GM23338 (cell line): ENCODE measurements around the gene SCGB1A1. TPM values are rescaled to one million over a fixed set of nuclear protein-coding genes. Genes with fewer than 3 reads are reported as not detected.

Source experiments
- ATAC-seq: fragments of 200-7000 bp; cut with Tn5 transposase; 3 replicates; pipeline ENCODE4 v1.9.1; 2020
- DNase-seq: peaks from one replicate; pipeline ENCODE4 v3.0.0-alpha.2; 2015; ENCODE audit warnings: low spot score
- H2AFZ ChIP-seq: fragments of 200-600 bp; sonication (generic); 2 replicates; pipeline ENCODE4 v1.8.0; 2016; ENCODE audit warnings: antibody characterized with exemption, mild to moderate bottlenecking, moderate library complexity
- H3F3A ChIP-seq: fragments of 200-600 bp; sonication (generic); replicated peaks from 2 replicates; pipeline ENCODE4 v1.8.0; 2017; ENCODE audit warnings: antibody characterized with exemption, mixed run types, low read depth
- H3K27ac ChIP-seq: fragments of 200-600 bp; sonication (generic); 2 replicates; pipeline ENCODE4 v1.6.1; 2016; ENCODE audit warnings: low read depth
- H3K27me3 ChIP-seq: fragments of 200-600 bp; sonication (generic); 2 replicates; pipeline ENCODE4 v1.8.0; 2016; ENCODE audit warnings: mild to moderate bottlenecking, mixed run types, moderate library complexity; ENCODE audit not compliant: insufficient read depth
- H3K36me3 ChIP-seq: fragments of 200-600 bp; sonication (generic); 2 replicates; pipeline ENCODE4 v1.8.0; 2016; ENCODE audit warnings: mild to moderate bottlenecking; ENCODE audit not compliant: insufficient read depth
- H3K4me1 ChIP-seq: fragments of 200-600 bp; sonication (generic); 2 replicates; pipeline ENCODE4 v1.8.0; 2016; ENCODE audit warnings: mild to moderate bottlenecking, moderate library complexity; ENCODE audit not compliant: insufficient read depth
- H3K4me2 ChIP-seq: fragments of 200-600 bp; sonication (generic); 2 replicates; pipeline ENCODE4 v1.7.1; 2017; ENCODE audit warnings: mixed run types
- H3K4me3 ChIP-seq: fragments of 200-600 bp; sonication (generic); 2 replicates; pipeline ENCODE4 v1.6.1; 2016; ENCODE audit warnings: mixed run types
- H3K79me2 ChIP-seq: fragments of 200-600 bp; sonication (generic); replicated peaks from 2 replicates; pipeline ENCODE4 v1.8.0; 2017; ENCODE audit warnings: mild to moderate bottlenecking; ENCODE audit not compliant: insufficient read depth
- H3K9me2 ChIP-seq: fragments of 200-600 bp; sonication (generic); 2 replicates; pipeline ENCODE4 v1.8.0; 2017; ENCODE audit not compliant: insufficient read depth
- H4K20me1 ChIP-seq: fragments of 200-600 bp; sonication (generic); replicated peaks from 2 replicates; pipeline ENCODE4 v1.8.0; 2017; ENCODE audit warnings: mild to moderate bottlenecking; ENCODE audit not compliant: insufficient read depth
- H3K27ac Mint-ChIP-seq: 2 replicates; pipeline ENCODE4 v1.8.0; 2020; ENCODE audit warnings: inconsistent platforms, mild to moderate bottlenecking, moderate library complexity, mixed read lengths
- H3K27me3 Mint-ChIP-seq: 3 replicates; pipeline ENCODE4 v1.8.0; 2022; ENCODE audit warnings: low read depth, mild to moderate bottlenecking, moderate library complexity, mixed read lengths, inconsistent platforms; ENCODE audit not compliant: insufficient read depth, poor library complexity
- H3K36me3 Mint-ChIP-seq: 3 replicates; pipeline ENCODE4 v1.8.0; 2021; ENCODE audit warnings: low read depth, mild to moderate bottlenecking, inconsistent platforms, moderate library complexity, mixed read lengths
- H3K4me1 Mint-ChIP-seq: 3 replicates; pipeline ENCODE4 v1.8.0; 2020; ENCODE audit warnings: mild to moderate bottlenecking, inconsistent platforms, mixed read lengths
- H3K4me3 Mint-ChIP-seq: 3 replicates; pipeline ENCODE4 v1.8.0; 2021; ENCODE audit warnings: moderate library complexity, mild to moderate bottlenecking, inconsistent platforms, mixed read lengths
- H3K9me3 Mint-ChIP-seq: 3 replicates; pipeline ENCODE4 v1.8.0; 2020; ENCODE audit warnings: moderate library complexity, mild to moderate bottlenecking, inconsistent platforms, mixed read lengths
- CREB1 ChIP-seq: fragments of 250-450 bp; sonication (Bioruptor Pico); IDR thresholded peaks from 2 replicates; pipeline ENCODE4 v1.5.0; 2020; ENCODE audit warnings: low read depth, mild to moderate bottlenecking, moderate library complexity
- ETS1 ChIP-seq: IDR thresholded peaks from 2 replicates; pipeline ENCODE4 v1.6.1; 2016; ENCODE audit warnings: antibody characterized with exemption
- EZH2 ChIP-seq: fragments of 200-600 bp; sonication (generic); IDR thresholded peaks from one replicate; pipeline ENCODE4 v1.8.0; 2017; ENCODE audit warnings: antibody characterized with exemption, mild to moderate bottlenecking, low read depth; ENCODE audit not compliant: unreplicated experiment
- EZH2phosphoT487 ChIP-seq: fragments of 200-600 bp; sonication (generic); IDR thresholded peaks from one replicate; pipeline ENCODE4 v1.8.1; 2018; ENCODE audit warnings: antibody characterized with exemption; ENCODE audit not compliant: unreplicated experiment
- JUNB ChIP-seq: IDR thresholded peaks from one replicate; pipeline ENCODE4 v1.6.1; 2016; ENCODE audit warnings: antibody characterized with exemption; ENCODE audit not compliant: unreplicated experiment
- NANOG ChIP-seq: IDR thresholded peaks from 2 replicates; pipeline ENCODE4 v1.6.1; 2016; ENCODE audit warnings: antibody characterized with exemption, borderline replicate concordance
- POLR2AphosphoS5 ChIP-seq: IDR thresholded peaks from 2 replicates; pipeline ENCODE4 v1.6.1; 2016; ENCODE audit warnings: antibody characterized with exemption, low read depth
- ZNF114 ChIP-seq: fragments of 250-450 bp; sonication (Bioruptor Pico); IDR thresholded peaks from 2 replicates; pipeline ENCODE4 v1.5.0; 2020; ENCODE audit warnings: mild to moderate bottlenecking, moderate library complexity
- ZNF331 ChIP-seq: fragments of 250-450 bp; sonication (Bioruptor Pico); IDR thresholded peaks from 2 replicates; pipeline ENCODE4 v1.5.0; 2020; ENCODE audit warnings: low read depth, mild to moderate bottlenecking, moderate library complexity
- polyA plus RNA-seq: library from polyadenylated mRNA; unstranded; fragments of >200 nt; fragmentation: Nextera tagmentation; extraction: Ambion mirVana; gene quantifications from 2 replicates; pipeline ENCODE4 v1.2.1, GENCODE V29; 2016
- total RNA-seq: library from RNA; depleted of rRNA; stranded (reverse); fragments of >200 nt; shearing (Covaris generic); gene quantifications from 2 replicates; pipeline ENCODE4 v1.2.3, GENCODE V29; 2014
- TF ChIP-seq, protein P1 (sequence below): fragments of 250-450 bp; sonication (Bioruptor Pico); IDR thresholded peaks from 2 replicates; pipeline ENCODE4 v1.5.0; 2020; ENCODE audit warnings: mild to moderate bottlenecking, moderate library complexity
- TF ChIP-seq, protein P2 (sequence below), 2 experiments: fragments of 200-600 bp in 1 of 2; sonication (generic) in 1 of 2; conservative IDR thresholded peaks; 2 replicates each; pipeline versions ENCODE4 v1.5.1 to v1.6.1; 2016 to 2017; ENCODE audit warnings: antibody characterized with exemption in 2 of 2, low read depth in 2 of 2, mild to moderate bottlenecking in 2 of 2, moderate library complexity in 1 of 2

SCGB1A1 gene
- total and polyA plus RNA-seq, 2 experiments from 2014 or later: not detected

DNA sequence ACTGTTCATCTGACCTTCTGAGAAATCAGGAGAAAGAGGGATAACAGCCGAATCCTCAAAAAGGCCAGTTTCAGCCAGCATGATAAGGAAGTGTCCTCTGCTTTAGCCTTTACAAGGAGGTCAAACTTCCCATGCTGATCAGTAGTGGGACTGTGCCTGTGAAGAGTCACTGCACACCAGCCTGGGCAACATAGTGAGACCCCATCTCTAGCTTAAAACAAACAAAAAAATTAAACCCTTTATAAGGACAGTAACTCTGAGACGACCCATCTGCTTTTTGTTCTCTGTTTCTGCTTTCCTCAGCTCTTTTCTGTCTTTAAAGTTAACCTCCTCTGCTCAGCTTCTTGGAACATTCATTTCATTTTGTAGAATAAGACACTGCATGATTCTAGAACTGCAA, 49.7 kb downstream of the SCGB1A1 start (continued):
- TF ChIP-seq CREB1 (CRISPR knock-in tag) (no peak), EZH2phosphoT487 (no peak), POLR2AphosphoS5 (no peak), ZNF114 (CRISPR knock-in tag) (no peak)

DNA sequence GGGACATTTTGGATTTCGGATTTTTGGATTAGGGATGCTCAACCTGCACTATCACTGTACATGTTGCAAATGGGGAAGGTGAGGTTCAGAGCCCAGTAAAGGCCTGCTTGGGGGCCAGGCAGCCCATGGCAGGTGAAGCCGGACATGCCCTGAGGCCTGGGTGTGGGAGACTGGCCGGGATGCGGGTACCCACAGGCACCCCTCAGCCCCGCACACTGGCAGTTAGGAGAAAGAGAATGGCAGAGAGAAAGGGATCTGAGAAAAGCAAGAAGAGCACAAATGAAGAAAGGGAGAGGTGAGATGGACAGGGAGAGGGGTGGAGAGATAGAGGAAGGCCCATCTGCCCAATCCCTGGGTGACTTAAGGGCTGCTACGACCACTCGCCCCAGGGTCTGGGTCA, 52.8 kb downstream of the SCGB1A1 start:
- Histone ChIP-seq H3K27ac (no peak overlapping the region), H3K4me3 (no peak overlapping the region), H3K4me1 (no peaks in the 10 kb centered on the region), H2AFZ (no peak overlapping the region), H3K79me2 (no peaks in the 10 kb centered on the region), H3K36me3 (no peaks in the 10 kb centered on the region), H3K27me3 (no peaks in the 10 kb centered on the region), H3F3A (no peaks in the 10 kb centered on the region), H3K9me2 (no peaks in the 10 kb centered on the region), H3K4me2 (no peak overlapping the region), H4K20me1 (no peaks in the 10 kb centered on the region)
- no peaks in the 10 kb centered on the region for H3K9me3 Mint-ChIP-seq
- no peak overlapping the region for H3K4me3 Mint-ChIP-seq
- no peak overlapping the region for H3K27ac Mint-ChIP-seq
- H3K4me1 Mint-ChIP-seq: no peaks in the 10 kb centered on the region
- ATAC-seq (no peak), DNase-seq (no peak)
- H3K36me3 Mint-ChIP-seq: no peaks in the 10 kb centered on the region
- H3K27me3 Mint-ChIP-seq: peaks cover 10% of the 10 kb centered on the region
- TF ChIP-seq ETS1: no peak
- TF ChIP-seq ZNF331: no peak
- no peak for TF ChIP-seq EZH2
- TF ChIP-seq NANOG: no peak
- TF ChIP-seq, protein P1, sequence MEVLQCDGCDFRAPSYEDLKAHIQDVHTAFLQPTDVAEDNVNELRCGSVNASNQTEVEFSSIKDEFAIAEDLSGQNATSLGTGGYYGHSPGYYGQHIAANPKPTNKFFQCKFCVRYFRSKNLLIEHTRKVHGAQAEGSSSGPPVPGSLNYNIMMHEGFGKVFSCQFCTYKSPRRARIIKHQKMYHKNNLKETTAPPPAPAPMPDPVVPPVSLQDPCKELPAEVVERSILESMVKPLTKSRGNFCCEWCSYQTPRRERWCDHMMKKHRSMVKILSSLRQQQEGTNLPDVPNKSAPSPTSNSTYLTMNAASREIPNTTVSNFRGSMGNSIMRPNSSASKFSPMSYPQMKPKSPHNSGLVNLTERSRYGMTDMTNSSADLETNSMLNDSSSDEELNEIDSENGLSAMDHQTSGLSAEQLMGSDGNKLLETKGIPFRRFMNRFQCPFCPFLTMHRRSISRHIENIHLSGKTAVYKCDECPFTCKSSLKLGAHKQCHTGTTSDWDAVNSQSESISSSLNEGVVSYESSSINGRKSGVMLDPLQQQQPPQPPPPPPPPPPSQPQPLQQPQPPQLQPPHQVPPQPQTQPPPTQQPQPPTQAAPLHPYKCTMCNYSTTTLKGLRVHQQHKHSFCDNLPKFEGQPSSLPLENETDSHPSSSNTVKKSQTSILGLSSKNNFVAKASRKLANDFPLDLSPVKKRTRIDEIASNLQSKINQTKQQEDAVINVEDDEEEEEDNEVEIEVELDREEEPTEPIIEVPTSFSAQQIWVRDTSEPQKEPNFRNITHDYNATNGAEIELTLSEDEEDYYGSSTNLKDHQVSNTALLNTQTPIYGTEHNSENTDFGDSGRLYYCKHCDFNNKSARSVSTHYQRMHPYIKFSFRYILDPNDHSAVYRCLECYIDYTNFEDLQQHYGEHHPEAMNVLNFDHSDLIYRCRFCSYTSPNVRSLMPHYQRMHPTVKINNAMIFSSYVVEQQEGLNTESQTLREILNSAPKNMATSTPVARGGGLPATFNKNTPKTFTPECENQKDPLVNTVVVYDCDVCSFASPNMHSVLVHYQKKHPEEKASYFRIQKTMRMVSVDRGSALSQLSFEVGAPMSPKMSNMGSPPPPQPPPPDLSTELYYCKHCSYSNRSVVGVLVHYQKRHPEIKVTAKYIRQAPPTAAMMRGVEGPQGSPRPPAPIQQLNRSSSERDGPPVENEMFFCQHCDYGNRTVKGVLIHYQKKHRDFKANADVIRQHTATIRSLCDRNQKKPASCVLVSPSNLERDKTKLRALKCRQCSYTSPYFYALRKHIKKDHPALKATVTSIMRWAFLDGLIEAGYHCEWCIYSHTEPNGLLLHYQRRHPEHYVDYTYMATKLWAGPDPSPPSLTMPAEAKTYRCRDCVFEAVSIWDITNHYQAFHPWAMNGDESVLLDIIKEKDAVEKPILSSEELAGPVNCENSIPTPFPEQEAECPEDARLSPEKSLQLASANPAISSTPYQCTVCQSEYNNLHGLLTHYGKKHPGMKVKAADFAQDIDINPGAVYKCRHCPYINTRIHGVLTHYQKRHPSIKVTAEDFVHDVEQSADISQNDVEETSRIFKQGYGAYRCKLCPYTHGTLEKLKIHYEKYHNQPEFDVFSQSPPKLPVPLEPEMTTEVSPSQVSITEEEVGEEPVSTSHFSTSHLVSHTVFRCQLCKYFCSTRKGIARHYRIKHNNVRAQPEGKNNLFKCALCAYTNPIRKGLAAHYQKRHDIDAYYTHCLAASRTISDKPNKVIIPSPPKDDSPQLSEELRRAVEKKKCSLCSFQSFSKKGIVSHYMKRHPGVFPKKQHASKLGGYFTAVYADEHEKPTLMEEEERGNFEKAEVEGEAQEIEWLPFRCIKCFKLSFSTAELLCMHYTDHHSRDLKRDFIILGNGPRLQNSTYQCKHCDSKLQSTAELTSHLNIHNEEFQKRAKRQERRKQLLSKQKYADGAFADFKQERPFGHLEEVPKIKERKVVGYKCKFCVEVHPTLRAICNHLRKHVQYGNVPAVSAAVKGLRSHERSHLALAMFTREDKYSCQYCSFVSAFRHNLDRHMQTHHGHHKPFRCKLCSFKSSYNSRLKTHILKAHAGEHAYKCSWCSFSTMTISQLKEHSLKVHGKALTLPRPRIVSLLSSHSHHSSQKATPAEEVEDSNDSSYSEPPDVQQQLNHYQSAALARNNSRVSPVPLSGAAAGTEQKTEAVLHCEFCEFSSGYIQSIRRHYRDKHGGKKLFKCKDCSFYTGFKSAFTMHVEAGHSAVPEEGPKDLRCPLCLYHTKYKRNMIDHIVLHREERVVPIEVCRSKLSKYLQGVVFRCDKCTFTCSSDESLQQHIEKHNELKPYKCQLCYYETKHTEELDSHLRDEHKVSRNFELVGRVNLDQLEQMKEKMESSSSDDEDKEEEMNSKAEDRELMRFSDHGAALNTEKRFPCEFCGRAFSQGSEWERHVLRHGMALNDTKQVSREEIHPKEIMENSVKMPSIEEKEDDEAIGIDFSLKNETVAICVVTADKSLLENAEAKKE: no peak
- TF ChIP-seq, protein P2, sequence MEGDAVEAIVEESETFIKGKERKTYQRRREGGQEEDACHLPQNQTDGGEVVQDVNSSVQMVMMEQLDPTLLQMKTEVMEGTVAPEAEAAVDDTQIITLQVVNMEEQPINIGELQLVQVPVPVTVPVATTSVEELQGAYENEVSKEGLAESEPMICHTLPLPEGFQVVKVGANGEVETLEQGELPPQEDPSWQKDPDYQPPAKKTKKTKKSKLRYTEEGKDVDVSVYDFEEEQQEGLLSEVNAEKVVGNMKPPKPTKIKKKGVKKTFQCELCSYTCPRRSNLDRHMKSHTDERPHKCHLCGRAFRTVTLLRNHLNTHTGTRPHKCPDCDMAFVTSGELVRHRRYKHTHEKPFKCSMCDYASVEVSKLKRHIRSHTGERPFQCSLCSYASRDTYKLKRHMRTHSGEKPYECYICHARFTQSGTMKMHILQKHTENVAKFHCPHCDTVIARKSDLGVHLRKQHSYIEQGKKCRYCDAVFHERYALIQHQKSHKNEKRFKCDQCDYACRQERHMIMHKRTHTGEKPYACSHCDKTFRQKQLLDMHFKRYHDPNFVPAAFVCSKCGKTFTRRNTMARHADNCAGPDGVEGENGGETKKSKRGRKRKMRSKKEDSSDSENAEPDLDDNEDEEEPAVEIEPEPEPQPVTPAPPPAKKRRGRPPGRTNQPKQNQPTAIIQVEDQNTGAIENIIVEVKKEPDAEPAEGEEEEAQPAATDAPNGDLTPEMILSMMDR (conservative IDR thresholded peaks at IDR 0.05; ENCODE audit: low read depth in 2 of 2): no peak
- TF ChIP-seq JUNB: no peak
- no peak for TF ChIP-seq CREB1 (CRISPR knock-in tag)
- TF ChIP-seq ZNF114 (CRISPR knock-in tag): no peak
